Hepatocyte (in vitro differentiated cells): ENCODE results near the gene SLC15A3. TPM values are rescaled to one million over a fixed set of nuclear protein-coding genes. Genes with fewer than 3 reads are reported as not detected.

Experiments used
- DNase-seq: peaks from one replicate; pipeline ENCODE4 v3.0.0-alpha.2; 2016; ENCODE audit warnings: low spot score
- H2AFZ ChIP-seq: fragments of 200-600 bp; sonication (generic); 2 replicates; pipeline ENCODE4 v1.6.0; 2016; ENCODE audit warnings: antibody characterized with exemption, mild to moderate bottlenecking
- H3K27ac ChIP-seq: fragments of 200-600 bp; sonication (generic); 2 replicates; pipeline ENCODE4 v1.5.1; 2016; ENCODE audit warnings: mild to moderate bottlenecking
- H3K27me3 ChIP-seq: fragments of 200-600 bp; sonication (generic); 2 replicates; pipeline ENCODE4 v1.6.1; 2016
- H3K36me3 ChIP-seq: fragments of 200-600 bp; sonication (generic); replicated peaks from 2 replicates; pipeline ENCODE4 v1.5.1; 2016; ENCODE audit warnings: low read depth; ENCODE audit not compliant: insufficient read depth
- H3K4me1 ChIP-seq: fragments of 200-600 bp; sonication (generic); 2 replicates; pipeline ENCODE4 v1.5.1; 2016; ENCODE audit warnings: mild to moderate bottlenecking, moderate library complexity; ENCODE audit not compliant: insufficient read depth
- H3K4me2 ChIP-seq: fragments of 200-600 bp; sonication (generic); 2 replicates; pipeline ENCODE4 v1.6.0; 2016
- H3K4me3 ChIP-seq: fragments of 200-600 bp; sonication (generic); 2 replicates; pipeline ENCODE4 v1.5.1; 2016; ENCODE audit warnings: mild to moderate bottlenecking
- H3K79me2 ChIP-seq: fragments of 200-600 bp; sonication (generic); 2 replicates; pipeline ENCODE4 v1.6.0; 2017; ENCODE audit warnings: mild to moderate bottlenecking
- H3K9me2 ChIP-seq: fragments of 200-600 bp; sonication (generic); replicated peaks from 2 replicates; pipeline ENCODE4 v1.6.0; 2017; ENCODE audit warnings: mild to moderate bottlenecking; ENCODE audit not compliant: insufficient read depth
- H3K9me3 ChIP-seq: fragments of 200-600 bp; sonication (generic); 2 replicates; pipeline ENCODE4 v1.5.1; 2016; ENCODE audit warnings: low read depth, mild to moderate bottlenecking
- H4K20me1 ChIP-seq: fragments of 200-600 bp; sonication (generic); 2 replicates; pipeline ENCODE4 v1.6.0; 2016; ENCODE audit warnings: mild to moderate bottlenecking; ENCODE audit not compliant: insufficient read depth, poor library complexity, severe bottlenecking
- EZH2 ChIP-seq: fragments of 200-600 bp; sonication (generic); IDR thresholded peaks from 2 replicates; pipeline ENCODE4 v1.6.1; 2016; ENCODE audit warnings: antibody characterized with exemption, mild to moderate bottlenecking, borderline replicate concordance
- EZH2phosphoT487 ChIP-seq: fragments of 200-600 bp; sonication (generic); IDR thresholded peaks from one replicate; pipeline ENCODE4 v1.6.1; 2018; ENCODE audit warnings: antibody characterized with exemption, mild to moderate bottlenecking, low read depth, moderate library complexity; ENCODE audit not compliant: unreplicated experiment, severe bottlenecking
- WGBS: methylation state at CpG from one replicate; pipeline ENCODE4 v1.1.6; 2016; ENCODE audit warnings: low lambda C conversion rate; ENCODE audit errors: missing lambda C conversion rate; 5-methylcytosine and 5-hydroxymethylcytosine counted together
- polyA plus RNA-seq: library from polyadenylated mRNA; unstranded; fragments of >200 nt; fragmentation: Nextera tagmentation; extraction: Ambion mirVana; gene quantifications from 2 replicates; pipeline ENCODE4 v1.2.1, GENCODE V29; 2016
- total RNA-seq: library from RNA; depleted of rRNA; stranded (reverse); fragments of >200 nt; gene quantifications from 2 replicates; pipeline ENCODE4 v1.2.3, GENCODE V29; 2014
- TF ChIP-seq, protein P1 (sequence below): fragments of 200-600 bp; sonication (generic); IDR thresholded peaks from 2 replicates; pipeline ENCODE4 v1.5.1; 2016; ENCODE audit warnings: antibody characterized with exemption, mild to moderate bottlenecking; ENCODE audit not compliant: poor library complexity

Gene SLC15A3
- total and polyA plus RNA-seq, 2 experiments from 2014 or later = 0.56 to 3.3 TPM

DNA sequence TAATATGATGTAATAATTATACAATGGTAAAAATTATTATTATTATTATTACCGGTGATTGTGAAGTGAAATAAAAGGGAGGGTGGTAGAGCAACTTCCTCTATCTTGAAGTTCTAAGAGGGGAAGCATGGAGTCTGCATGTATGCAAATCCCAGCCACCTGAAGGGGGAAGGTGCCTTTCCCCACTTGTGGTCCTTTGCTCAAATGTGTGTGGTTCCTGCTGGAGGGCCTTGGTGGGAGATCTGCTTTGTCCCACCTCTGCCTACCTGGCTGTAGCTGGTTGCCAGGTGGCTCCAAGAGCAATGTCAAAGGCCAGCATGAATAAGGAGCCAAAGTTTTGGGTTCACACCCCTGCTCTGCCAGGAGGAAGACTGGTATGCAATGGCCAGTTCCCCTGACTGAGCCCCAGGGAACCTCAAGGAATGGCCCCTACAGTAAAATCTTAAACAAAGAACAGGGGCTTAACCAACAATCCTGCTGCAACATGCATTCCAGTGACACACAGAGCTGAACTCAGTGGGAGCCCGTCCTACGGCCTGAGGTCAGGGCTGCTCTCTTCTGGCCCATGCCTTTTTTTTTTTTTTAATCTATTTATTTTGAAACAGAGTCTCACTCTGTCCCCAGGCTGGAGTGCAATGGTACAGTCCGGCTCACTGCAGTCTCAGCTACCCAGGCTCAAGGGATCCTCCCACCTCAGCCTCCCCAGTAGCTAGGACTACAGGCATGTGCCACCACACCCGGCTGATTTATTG, 19.2 kb downstream of the SLC15A3 start:
- 77% methylated on average over 5 of the region's 5 CpGs for WGBS
- Histone ChIP-seq H3K36me3 (no peaks in the 10 kb centered on the region), H3K4me3 (no peak overlapping the region)

DNA sequence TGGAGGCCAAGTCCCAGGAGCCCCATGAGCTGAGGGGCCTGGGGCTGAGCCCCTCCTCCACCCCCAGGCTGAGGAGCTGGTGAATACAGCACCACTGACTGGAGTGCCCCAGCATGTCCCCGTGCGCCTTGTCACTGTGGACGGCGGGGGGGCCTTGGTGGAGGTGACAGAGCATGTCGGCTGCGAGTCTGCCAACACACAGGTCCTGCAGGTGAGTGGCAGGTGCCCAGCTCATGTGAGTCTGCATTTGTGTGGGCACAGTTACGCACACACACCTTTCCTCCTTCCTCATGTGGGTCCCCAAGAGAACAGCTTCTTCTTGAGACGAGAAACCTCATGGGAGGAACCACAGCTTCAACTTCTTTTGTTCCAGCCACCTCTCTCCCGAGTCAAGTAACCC, 20.1 kb downstream of the SLC15A3 start:
- H3K79me2 ChIP-seq = no peaks in the 10 kb centered on the region
- no peaks in the 10 kb centered on the region for H3K9me2 ChIP-seq
- H2AFZ ChIP-seq = no peak overlapping the region
- H4K20me1 ChIP-seq = no peaks in the 10 kb centered on the region
- no peak overlapping the region for H3K27ac ChIP-seq
- H3K9me3 ChIP-seq = no peaks in the 10 kb centered on the region
- H3K36me3 ChIP-seq = no peaks in the 10 kb centered on the region
- no peaks in the 10 kb centered on the region for H3K27me3 ChIP-seq
- TF ChIP-seq EZH2phosphoT487 (no peak), EZH2 (no peak)
- TF ChIP-seq, protein P1, sequence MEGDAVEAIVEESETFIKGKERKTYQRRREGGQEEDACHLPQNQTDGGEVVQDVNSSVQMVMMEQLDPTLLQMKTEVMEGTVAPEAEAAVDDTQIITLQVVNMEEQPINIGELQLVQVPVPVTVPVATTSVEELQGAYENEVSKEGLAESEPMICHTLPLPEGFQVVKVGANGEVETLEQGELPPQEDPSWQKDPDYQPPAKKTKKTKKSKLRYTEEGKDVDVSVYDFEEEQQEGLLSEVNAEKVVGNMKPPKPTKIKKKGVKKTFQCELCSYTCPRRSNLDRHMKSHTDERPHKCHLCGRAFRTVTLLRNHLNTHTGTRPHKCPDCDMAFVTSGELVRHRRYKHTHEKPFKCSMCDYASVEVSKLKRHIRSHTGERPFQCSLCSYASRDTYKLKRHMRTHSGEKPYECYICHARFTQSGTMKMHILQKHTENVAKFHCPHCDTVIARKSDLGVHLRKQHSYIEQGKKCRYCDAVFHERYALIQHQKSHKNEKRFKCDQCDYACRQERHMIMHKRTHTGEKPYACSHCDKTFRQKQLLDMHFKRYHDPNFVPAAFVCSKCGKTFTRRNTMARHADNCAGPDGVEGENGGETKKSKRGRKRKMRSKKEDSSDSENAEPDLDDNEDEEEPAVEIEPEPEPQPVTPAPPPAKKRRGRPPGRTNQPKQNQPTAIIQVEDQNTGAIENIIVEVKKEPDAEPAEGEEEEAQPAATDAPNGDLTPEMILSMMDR = no peak
- WGBS = 90% methylated on average over 9 of the region's 9 CpGs
- H3K4me3 ChIP-seq = no peak overlapping the region
- H3K4me2 ChIP-seq = no peak overlapping the region
- no peaks in the 10 kb centered on the region for H3K4me1 ChIP-seq
- DNase-seq = no peak

More for the DNA sequence above, 19.2 kb downstream of the SLC15A3 start:
- no peak for DNase-seq
- Histone ChIP-seq H3K9me2 (no peaks in the 10 kb centered on the region), H3K79me2 (no peaks in the 10 kb centered on the region), H3K27me3 (no peaks in the 10 kb centered on the region), H3K4me1 (no peaks in the 10 kb centered on the region), H3K9me3 (no peaks in the 10 kb centered on the region), H3K27ac (no peak overlapping the region), H4K20me1 (no peaks in the 10 kb centered on the region), H2AFZ (no peak overlapping the region), H3K4me2 (no peak overlapping the region)
- TF ChIP-seq, protein P1 = no peak
- TF ChIP-seq EZH2 (no peak), EZH2phosphoT487 (no peak)

GRCh38 chr11:60930394-60930793, 21.6 kb downstream of the SLC15A3 start:
- TF ChIP-seq EZH2 (no peak), EZH2phosphoT487 (no peak)
- TF ChIP-seq, protein P1 = no peak
- H3K9me3 ChIP-seq = no peaks in the 10 kb centered on the region
- no peaks in the 10 kb centered on the region for H3K4me1 ChIP-seq
- DNase-seq = no peak
- H2AFZ ChIP-seq = no peak overlapping the region
- H3K9me2 ChIP-seq = no peaks in the 10 kb centered on the region
- no peak overlapping the region for H3K4me3 ChIP-seq
- H3K27me3 ChIP-seq = no peaks in the 10 kb centered on the region
- H3K79me2 ChIP-seq = peaks cover 1% of the 10 kb centered on the region
- no peaks in the 10 kb centered on the region for H3K36me3 ChIP-seq
- H3K27ac ChIP-seq = no peak overlapping the region
- no peak overlapping the region for H3K4me2 ChIP-seq
- 98% methylated on average over 4 of the region's 4 CpGs for WGBS
- no peaks in the 10 kb centered on the region for H4K20me1 ChIP-seq
